ENCODE data around the gene TARS1.
A peak's percentile ranks its signal among the peaks of the same experiment; 100 is the strongest.

TARS1 gene

GRCh38 chr5:33420946-33421345 is 19.8 kb upstream of the TARS1 start:
- no peak overlapping the region for H3K4me3 Mint-ChIP-seq
- H3K27ac Mint-ChIP-seq, result peak overlapping the region in 1 of 3 experiments; percentile 68
- H3K9me3 Mint-ChIP-seq, result no peaks in the 10 kb centered on the region
- TF ChIP-seq, protein P1, sequence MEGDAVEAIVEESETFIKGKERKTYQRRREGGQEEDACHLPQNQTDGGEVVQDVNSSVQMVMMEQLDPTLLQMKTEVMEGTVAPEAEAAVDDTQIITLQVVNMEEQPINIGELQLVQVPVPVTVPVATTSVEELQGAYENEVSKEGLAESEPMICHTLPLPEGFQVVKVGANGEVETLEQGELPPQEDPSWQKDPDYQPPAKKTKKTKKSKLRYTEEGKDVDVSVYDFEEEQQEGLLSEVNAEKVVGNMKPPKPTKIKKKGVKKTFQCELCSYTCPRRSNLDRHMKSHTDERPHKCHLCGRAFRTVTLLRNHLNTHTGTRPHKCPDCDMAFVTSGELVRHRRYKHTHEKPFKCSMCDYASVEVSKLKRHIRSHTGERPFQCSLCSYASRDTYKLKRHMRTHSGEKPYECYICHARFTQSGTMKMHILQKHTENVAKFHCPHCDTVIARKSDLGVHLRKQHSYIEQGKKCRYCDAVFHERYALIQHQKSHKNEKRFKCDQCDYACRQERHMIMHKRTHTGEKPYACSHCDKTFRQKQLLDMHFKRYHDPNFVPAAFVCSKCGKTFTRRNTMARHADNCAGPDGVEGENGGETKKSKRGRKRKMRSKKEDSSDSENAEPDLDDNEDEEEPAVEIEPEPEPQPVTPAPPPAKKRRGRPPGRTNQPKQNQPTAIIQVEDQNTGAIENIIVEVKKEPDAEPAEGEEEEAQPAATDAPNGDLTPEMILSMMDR (IDR thresholded peaks at IDR 0.05; ENCODE audit: unreplicated experiment in 3 of 3), result no peak
- H3K36me3 Mint-ChIP-seq (ENCODE audit: low read depth), result no peaks in the 10 kb centered on the region
- peaks cover 10% of the 10 kb centered on the region for H3K4me1 Mint-ChIP-seq
- no peaks in the 10 kb centered on the region for H3K27me3 Mint-ChIP-seq (ENCODE audit: low read depth)

GRCh38 chr5:33422191-33422590 is 18.6 kb upstream of the TARS1 start:
- Mint-ChIP-seq H3K4me3 (no peak overlapping the region), H3K4me1 (peaks cover 10% of the 10 kb centered on the region), H3K27me3 (ENCODE audit: low read depth) (no peaks in the 10 kb centered on the region)

GRCh38 chr5:33423018-33423630 is 17.6 kb upstream of the TARS1 start:
- TF ChIP-seq, protein P1 (IDR thresholded peaks at IDR 0.05; ENCODE audit: unreplicated experiment in 3 of 3), result peak; percentile 54 to 75 (median 55)
- H3K9me3 Mint-ChIP-seq, result peaks cover 8% of the 10 kb centered on the region
- H3K4me3 Mint-ChIP-seq, result no peak overlapping the region
- H3K27me3 Mint-ChIP-seq (ENCODE audit: low read depth), result no peaks in the 10 kb centered on the region
- no peaks in the 10 kb centered on the region for H3K36me3 Mint-ChIP-seq (ENCODE audit: low read depth)
- H3K27ac Mint-ChIP-seq, result peak overlapping the region in 1 of 3 experiments; percentile 13
- H3K4me1 Mint-ChIP-seq, result peaks cover 10% of the 10 kb centered on the region

More at GRCh38 chr5:33422191-33422590, 18.6 kb upstream of the TARS1 start:
- H3K27ac Mint-ChIP-seq, result peak overlapping the region; percentile 48 to 58 (median 48)
- H3K36me3 Mint-ChIP-seq (ENCODE audit: low read depth), result no peaks in the 10 kb centered on the region
- TF ChIP-seq, protein P1 (IDR thresholded peaks at IDR 0.05; ENCODE audit: unreplicated experiment in 3 of 3), result no peak
- peaks cover 2% of the 10 kb centered on the region for H3K9me3 Mint-ChIP-seq

GRCh38 chr5:33425314-33425713 is 15.5 kb upstream of the TARS1 start:
- H3K4me3 Mint-ChIP-seq, result no peak overlapping the region
- H3K9me3 Mint-ChIP-seq, result peaks cover 10% of the 10 kb centered on the region
- no peaks in the 10 kb centered on the region for H3K27me3 Mint-ChIP-seq (ENCODE audit: low read depth)
- peaks cover 10% of the 10 kb centered on the region for H3K4me1 Mint-ChIP-seq
- no peak overlapping the region for H3K27ac Mint-ChIP-seq
- H3K36me3 Mint-ChIP-seq (ENCODE audit: low read depth), result no peaks in the 10 kb centered on the region
- TF ChIP-seq, protein P1 (IDR thresholded peaks at IDR 0.05; ENCODE audit: unreplicated experiment in 3 of 3), result no peak

- Mint-ChIP-seq H3K9me3 (peaks cover 10% of the 10 kb centered on the region), H3K36me3 (ENCODE audit: low read depth) (no peaks in the 10 kb centered on the region), H3K4me3 (no peak overlapping the region), H3K27ac (no peak overlapping the region), H3K4me1 (no peaks in the 10 kb centered on the region), H3K27me3 (ENCODE audit: low read depth) (no peaks in the 10 kb centered on the region)
- TF ChIP-seq, protein P1 (IDR thresholded peaks at IDR 0.05; ENCODE audit: unreplicated experiment in 3 of 3), result no peak
Measured at GRCh38 chr5:33430983-33431382, 9.8 kb upstream of the TARS1 start.

DNA sequence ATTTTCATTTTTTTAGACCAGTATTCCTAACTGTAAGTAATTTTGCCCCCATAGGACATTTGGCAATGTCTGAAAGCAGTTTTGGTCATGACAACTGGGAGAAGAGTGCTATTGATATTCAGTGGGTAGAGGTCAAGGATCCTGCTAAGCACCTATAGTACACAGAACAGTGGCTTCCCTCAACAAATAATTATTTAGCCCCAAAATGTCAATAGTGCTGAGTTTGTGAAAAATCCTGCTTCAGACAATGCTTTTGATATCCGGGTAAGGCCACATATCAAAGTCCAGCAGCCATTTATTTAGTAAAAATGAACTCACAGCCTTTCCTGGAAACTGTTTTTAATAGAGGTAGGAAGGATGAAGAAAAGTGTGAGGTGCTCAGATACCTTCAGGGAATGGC is 8.1 kb upstream of the TARS1 start:
- Mint-ChIP-seq H3K36me3 (ENCODE audit: low read depth) (no peaks in the 10 kb centered on the region), H3K4me1 (no peaks in the 10 kb centered on the region), H3K27ac (no peak overlapping the region), H3K27me3 (ENCODE audit: low read depth) (no peaks in the 10 kb centered on the region), H3K4me3 (no peak overlapping the region), H3K9me3 (peaks cover 3% of the 10 kb centered on the region)
- TF ChIP-seq, protein P1 (IDR thresholded peaks at IDR 0.05; ENCODE audit: unreplicated experiment in 3 of 3), result no peak

Data from nephron (organoid).